ENCODE results near the gene ZNF133.

GRCh38 chr20:18252597-18253451 is 35.5 kb upstream of the ZNF133 start:
- TF ChIP-seq POLR2A (IDR thresholded peaks at IDR 0.05) (no peak), CTCF (IDR thresholded peaks at IDR 0.05) (no peak)

All from transverse colon (tissue), 3 donors.